NCI-H187 treated with DMSO at 0.1 percent for 48 hours (cell line): ENCODE results near the gene BUB1B.

Experiments used
- DNase-seq: peaks from one replicate; lab custom pipeline; 2025; lab: John Stamatoyannopoulos, UW

Gene BUB1B

DNA sequence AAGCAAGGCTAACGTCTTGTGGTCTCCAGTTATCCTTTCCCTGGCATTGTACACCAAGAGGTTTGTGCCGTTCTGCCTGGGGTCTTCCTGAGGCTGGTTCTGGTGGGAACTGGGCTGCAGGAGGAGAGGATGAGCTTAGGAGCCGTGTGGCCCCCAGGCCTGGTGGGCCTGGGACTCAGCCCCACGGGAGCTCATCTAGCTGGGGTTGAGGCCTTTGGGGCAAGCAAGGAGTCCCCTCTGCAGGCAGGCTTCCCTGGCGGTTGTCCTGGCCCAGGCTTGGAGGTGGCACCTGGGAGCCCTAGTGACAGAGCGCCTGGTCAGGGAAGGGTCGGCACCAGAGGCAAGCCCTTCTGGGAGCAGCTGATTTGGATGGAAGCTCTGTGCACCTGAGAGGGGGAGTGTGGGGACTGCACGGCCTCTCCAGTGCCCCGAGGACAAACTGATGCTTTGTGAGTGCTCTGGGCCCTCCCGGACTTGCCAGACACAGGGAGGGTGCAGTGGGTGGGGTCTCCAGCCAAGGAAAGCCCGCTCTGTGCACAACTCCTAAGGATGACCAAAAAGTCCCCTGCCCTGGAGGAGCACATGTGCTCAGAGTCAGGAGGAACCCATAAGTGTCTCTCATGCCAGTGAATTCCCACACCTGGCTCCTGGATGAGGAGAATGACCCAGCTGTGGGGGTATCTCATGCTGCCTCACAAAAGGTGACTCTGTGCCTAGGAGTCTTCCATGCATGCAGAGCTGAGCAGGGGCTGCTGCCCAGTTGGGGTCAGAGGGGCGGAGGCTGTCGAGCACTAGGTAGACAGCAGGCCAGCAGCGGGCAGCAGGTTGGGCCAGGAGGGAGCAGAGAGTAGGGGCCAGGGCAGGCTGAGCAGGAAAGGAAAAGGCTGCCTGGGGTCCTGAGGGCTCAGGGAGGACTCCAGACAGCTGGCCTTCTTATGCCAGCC, 80.7 kb downstream of the BUB1B start:
- DNase-seq, result no peak

DNA sequence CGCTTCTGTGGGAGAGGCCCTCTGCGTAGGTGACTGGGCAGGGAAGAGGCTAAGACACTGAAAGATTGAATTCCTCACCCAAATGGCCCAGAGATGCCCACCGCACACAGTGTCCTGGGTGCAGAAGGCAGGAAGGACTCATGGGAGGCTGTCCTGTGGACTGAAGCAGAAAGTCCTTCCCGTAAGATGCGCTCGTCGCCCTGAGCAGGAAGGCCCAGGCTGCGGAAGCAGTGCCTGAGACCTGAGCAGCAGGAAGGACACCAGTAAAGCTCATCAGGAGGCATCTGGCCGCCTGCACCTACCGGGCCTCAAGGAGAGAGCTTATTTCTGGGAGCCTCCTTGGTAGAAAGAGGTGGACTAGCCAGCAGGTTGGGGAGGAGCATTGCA, 81.3 kb downstream of the BUB1B start:
- no peak for DNase-seq

DNA sequence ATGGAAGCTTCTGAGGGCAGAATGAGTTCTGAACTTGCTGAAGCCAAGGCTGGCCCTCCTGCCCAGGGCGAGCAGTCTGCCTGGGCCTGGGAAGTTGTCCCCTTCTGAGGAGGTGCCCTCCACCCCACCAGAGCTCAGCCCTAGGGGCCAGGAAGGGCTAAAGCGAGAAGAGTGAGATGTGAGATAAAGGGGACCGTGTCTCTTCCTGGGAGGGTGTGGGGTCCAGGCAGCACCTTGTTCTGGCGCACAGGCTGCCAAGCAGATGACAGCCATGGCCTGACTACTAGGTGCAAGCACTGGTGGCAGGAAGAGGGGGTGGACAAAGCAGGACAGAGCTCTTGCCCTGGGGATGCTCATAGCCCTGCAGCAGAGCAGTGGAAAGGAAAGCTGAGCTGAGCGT, 81.7 kb downstream of the BUB1B start:
- no peak for DNase-seq

DNA sequence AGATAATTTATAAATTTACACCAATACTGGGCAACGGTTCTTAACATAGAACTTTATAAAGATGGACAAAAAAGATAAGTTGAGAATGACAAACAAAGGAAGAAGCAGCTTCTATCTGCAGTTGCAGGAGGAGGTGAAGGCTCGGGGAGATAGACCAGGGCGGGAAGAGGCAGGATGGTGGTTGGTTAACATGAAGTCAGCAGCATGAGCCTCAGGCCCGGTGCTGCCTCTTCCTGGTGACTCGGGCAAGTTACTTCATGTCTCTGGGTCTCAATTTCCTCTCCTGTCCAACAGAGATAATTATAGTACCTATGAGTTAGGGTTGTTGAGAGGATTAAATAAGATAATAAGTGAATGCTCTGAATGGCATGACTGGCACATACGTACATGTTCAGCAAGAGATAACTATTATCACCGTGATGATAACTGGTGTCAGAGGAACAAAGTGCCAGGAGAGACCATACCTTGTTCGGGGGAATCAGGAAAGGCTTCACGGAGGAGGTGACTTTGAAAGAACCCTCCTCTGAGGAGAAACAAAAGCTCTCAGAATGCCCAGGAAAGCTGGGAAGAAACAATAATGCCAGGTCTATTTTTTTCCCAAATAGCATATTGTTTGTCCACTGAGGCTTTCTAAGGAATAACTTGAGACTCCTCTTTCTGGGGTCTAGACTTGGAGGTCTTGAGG, 82.4 kb downstream of the BUB1B start:
- DNase-seq, result no peak

DNA sequence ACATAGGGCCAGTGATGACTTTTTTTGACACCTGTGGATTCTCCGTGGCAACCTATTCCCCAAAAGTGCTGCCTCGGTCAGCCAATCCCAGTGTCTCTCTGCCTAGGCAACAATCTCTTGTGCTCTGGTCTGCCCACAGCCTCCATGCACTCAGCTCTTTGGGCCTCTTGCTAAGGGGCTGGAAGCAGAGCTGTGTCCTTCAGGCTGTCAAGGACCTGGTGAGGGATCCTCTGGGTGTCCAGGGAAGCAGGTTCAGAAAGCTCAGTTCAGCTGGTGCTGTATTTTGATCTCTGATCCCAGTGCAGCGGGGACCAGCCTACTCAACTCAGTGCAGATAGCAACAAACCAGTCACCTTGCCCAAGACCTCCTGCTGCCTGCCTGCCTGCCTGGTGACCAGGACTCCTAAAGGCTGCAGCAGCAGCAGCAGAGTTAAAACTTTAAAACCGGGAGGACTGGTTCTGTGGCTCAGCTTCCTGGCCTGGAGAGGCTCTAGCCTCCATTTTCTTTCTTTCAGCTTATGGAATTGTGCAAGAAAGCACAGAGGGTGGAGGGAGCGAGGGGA, 84.2 kb downstream of the BUB1B start:
- no peak for DNase-seq

DNA sequence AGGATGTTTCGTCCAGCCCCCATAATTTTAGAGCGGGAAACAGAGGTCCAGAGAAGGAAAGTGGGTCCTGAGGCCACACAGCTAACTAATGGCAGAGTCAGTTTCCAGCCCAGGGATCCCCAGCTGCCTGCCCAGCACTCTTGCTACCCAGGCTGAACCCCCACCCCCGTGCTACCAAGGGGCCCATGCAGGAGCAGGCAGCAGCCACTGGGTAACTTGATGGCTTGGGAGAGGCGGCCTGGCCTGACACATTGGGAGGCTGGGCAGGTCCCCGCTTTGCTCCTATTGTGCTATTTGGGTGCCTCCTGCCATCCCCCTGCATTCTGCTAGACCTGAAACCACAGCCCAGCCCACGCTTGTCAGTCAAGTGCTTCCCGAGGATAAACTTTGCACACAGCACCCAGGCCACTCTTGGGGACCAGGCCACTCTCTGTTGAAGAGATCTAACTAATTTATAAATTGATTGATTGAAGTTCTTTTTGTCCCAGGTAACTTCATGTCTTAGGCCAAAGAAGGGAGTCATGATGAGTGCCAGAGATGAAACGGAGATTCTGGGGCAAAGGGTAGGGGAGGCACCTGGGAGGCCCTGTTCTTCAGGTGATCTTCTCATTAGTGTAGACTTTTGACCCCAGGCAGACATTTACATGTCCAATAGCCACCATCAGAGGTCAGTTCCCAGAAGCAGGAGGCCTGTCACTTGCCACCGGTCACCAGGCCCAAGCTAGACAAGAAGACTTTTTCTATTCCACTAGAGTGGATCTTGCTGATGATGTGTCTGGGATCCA, 85.0 kb downstream of the BUB1B start:
- DNase-seq, result no peak

DNA sequence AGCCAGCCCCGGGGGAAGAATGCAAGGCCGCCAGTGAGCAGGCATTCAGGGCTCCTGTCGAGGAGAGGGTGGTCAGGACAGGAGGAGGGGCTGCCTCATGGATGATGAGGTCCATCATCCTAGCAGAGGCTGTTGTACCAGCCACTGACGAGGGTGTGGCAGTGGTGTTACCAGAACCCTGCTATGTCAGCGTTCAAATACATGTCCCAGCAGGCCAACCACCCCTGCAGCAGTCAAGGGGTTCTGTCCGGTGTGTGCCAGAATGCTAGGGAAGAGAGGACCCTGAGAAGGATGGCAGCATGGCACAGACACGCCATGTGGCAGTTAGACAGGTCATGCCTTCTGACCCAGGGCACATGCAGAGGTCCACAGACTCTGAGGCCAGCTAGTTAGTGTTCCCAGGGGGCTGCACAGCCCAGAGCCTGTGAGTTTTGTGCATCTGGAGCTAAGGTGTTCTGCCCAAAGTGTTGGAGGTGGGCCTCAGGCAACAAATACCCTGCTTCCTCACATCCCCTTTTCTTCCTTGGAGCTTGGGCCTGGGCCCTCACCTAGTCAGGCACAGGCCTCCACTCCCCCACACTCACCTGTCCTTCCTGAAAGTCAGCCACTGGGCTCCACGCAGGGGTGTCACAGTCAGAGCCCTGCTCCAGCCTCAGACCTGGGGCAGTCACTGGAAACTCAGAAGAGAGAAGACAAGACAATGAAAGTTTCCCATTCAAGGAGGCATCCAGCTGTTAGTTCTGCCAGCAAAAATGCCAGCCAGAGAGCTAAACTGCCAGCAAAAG, 85.8 kb downstream of the BUB1B start:
- no peak for DNase-seq

DNA sequence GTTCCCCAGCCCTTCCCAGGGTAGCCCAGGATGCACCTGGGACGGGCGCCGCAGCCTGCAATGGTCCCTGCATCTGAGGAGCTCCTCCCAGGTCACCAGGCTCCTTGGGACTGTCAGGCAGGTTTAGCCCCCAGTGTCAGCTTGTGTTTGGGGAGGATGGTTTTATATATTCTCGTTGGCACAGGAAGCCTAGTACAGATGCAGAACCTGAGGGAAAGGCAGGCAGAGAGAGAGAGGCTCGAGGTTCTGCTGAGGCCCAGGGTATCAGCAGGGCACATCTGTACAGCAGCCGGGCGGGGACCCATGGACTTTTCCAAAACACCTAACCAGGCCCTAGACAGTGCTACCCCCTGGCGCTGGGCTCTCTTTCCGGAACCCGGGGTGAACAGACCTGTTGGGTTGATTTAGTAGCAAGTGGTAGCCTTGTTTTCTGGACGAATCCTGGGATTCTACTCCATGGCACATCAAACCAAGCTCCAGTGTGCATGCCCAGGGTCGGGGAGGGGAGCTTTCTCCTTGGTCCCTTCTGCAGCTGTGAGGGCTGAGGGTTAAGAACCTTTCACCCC, 86.6 kb downstream of the BUB1B start:
- DNase-seq, result no peak

DNA sequence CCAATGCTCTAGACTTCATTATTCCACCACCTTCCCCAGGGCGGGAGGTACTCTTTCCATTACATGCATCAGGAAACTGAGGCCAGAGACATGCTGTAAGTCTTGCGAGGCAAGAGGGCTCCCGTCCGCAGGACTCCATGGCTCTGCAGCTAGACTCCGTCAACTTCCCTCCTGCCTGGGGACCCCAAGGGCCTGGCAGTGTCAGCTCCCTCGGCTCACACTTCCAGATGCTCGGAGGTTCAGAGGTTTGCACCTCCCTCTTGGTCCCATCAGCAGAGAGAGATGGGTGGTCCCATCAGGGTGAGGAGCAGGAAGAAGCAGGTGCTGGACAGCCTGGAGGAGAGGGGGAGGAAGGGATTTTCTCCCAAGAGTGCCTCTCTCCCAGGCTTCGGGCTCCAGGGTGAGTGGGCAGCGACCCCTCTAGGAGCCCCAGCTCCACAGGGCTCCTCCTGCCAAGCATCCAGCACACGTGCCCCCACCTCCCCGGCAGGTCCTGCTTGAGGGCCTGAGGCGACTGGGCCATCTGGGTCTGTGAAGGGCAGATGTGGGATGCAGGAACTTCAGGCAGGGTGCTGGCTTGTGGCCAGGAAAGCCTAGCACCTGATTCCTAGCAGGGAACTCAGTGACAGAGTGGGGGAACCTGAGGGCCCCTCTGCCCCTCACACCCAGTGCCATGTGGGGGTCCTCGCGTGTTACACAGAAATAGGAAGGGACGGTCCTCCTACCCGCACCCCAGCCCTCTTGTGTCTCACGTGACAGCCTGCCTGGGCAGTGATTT, 87.3 kb downstream of the BUB1B start:
- no peak for DNase-seq

DNA sequence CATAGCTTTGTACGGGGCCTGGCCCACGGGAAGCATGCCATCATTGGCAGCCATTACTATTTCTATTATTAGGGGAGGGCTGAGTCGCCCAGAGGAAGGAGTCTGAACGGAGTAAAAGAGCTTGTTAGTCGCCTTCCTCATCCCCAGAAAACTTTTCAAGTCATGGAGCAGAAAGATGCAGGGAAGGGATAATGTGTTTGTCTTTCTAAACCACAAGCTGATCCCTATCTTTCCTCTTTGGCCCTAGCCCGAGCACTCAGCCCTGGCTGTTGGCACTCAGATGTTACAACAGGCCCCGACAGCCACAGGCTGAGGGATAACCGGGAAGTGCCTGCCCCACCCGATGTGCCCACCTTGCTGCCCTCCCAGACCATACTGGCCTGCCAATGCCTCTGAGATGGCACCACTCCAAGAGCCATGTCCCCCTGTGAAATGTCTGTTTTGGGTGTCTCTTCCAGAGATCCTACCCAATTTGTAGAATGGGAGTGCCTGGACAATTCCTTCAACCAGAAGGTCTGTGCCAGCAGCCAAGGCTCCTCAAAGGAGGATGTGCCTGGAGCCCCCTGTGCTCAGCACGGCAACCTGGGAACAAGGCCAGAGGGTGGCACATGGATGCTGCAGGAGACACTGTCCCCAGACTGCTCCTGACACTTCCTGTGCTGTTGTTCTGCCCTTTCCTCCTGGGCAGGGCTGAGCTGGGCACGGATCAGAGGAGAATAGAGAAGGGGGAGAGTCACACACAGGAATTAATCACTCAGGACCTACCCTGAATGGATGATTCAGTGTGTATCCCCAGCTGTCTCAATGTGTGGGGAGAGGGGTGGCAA, 88.8 kb downstream of the BUB1B start:
- no peak for DNase-seq

DNA sequence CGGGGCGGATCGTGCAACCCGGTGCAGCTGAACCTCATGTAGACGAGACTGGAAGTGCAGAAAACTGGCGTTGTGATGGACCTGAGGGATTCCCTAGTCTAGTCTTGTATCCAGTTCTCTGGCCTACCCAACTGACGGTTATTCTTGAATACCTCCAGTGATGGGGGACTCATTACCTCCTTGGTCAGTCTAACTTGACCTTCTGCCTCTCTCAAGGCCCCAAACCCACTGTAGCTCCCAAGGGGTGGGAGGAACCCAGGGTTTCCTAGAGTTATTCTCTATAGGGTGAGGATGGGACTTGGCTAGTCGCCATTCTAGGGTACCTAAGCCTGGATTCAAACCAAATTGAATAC, 89.4 kb downstream of the BUB1B start:
- DNase-seq, result no peak

DNA sequence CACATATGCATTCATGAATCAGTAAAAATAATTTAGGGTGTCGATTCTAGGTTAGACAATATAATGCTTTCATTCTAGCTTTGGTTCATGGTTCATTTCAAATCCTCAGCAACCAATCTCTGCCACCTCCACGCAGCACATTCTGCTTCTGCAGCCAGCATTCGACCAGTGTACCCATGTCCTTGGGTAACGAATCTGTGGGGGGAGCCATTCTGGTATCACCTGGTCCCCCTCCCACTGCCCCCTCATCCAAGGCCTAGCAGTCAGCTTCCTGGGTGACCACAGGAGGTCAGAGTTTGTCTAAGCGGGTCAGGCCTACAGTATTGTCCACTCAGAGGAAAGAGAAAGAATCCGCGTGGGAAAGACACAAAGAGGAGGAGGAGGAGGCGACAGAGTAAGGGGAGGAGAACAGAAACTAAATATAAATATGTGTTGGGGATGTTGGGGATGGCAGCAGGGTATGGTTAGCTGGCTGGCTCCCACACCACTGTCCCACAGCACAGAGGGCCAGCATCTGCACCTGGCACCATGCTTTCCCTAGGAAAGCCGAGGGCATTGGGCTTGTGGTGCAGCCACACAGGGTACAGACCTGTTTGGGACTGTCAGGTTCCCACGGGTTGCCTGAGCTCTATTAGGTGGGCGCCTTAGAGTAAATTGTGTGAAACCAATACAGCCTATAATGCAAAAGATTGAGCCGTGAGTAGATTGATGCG, 90.1 kb downstream of the BUB1B start:
- no peak for DNase-seq

DNA sequence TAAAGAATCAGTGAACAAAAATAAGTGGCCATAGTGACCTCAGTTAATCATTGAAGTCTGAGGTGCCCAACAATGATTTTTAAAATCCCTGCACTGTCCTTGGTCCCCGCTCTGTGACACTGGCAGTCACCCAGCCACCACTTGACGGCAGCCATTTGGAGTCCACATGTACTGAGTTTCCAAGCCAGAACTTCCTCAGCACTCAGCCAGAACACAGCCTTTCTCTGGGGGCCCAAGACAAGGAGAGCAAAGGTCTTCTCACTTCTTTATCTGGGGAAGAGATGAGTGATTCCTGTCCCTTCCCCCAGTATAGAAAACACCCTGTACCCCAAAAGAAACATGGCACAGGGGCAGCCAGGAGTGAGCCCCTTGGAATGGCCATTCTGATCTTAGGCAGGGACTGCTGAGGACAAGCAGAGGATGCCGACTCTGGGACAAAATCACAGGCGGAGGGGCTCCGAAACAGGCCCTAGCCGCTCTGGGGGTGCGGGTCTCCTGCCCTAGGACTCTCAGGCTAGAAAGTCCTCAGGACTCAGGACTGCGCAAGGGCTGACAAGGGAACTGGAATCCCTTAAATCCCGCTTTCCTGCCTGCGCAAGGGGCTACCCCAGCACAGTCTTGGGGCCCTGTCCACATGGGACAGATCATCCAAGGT, 90.7 kb downstream of the BUB1B start:
- no peak for DNase-seq

DNA sequence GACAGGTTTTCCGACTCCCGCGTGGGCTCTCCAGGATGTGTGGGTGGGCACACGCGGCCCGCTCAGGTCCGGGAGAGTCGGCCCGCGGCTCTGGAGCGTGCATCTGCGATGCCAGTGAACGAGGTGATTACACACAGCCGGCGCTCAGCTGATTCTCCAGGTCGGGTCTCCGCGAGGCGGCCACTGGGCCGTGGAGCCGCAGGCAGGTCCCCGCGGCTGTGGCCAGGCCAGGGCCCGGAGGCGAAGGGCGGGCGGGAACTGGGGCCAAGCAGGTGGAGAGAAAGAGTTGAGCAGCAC, 91.2 kb downstream of the BUB1B start:
- no peak for DNase-seq

DNA sequence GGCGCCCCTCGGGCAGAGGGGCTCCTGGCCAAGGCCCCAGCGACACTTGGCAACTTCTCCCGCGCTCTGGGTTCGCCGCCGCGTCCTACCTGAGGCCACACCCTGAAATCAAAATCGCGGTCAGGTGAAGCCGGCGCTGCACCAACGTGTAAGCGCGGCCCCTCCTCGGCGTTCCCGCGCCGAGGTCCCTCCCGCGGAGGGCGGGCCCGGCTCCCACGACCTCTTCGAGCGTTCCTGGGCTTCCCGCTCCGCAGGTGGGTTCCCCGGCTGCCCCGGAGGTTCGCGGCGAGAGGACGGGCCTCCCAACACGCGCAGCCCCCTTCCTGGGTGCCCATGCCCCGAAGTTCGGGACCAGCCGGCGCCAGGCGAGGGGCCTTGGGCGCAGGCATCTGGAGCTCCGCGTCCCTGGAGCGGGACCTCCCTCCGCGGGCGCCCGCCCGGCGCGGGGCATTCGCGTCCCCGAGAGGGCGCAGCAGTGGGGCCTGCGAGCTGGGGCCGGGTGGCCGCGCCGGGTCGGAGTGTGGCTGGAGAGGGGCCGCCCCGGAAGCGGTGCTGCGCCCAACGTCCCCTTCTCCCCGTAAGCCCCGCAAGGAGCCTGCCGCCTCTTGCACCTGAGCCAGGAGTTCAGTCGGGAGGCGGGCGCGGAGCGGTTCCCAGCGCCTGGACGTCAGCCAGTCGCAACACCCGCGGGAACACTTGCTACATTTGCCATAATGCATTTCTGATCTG, 91.7 kb downstream of the BUB1B start:
- DNase-seq, result no peak

DNA sequence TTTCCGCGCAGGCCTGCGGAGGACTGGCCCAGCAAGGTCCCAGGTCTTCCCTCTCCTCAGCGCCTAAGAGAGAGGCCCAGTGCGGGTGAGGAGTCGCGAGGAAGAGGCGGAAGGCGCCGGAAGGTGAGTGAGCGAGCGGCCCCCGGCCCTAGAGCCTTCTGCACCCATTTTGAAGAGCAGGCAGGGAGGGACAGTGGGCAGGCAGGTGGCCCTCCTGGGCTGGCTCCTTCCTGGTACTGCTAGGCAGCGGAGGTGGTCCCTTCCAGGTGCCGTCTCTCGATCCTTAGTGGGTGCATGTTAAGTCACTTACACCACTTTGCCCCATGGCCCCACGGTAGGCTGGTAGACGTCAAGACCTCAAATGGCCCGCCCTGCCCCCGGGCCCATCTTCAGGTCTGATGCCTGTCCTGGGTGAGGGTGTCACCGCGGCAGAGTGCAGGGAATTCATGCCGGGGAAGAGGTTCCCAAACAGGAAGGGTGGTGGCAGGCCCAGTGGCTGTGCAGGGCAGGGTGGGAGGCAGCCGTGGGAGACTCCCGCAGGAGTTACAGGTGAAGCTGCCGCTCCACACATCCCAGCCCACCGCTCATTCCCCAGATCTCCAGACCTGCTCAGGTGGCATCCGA, 92.4 kb downstream of the BUB1B start:
- no peak for DNase-seq

DNA sequence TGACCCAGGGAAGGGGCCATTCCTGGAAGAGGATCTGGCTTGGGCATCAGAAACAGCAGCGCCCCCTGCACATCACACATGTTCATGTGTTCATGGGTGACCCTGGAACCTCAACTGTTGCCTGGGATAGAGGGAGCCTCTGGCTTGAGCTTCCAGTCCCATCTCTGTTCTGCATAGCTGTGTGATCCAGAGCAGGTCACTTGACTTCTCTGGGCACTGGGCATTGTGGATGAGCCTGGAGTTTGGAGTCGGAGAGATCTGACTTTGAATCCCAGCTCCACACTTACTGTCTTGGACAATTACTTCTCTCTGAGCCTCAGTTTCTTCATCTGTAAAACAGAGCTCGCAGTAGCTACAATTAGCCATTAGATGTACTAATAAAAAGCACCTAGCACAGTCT, 93.6 kb downstream of the BUB1B start:
- no peak for DNase-seq

DNA sequence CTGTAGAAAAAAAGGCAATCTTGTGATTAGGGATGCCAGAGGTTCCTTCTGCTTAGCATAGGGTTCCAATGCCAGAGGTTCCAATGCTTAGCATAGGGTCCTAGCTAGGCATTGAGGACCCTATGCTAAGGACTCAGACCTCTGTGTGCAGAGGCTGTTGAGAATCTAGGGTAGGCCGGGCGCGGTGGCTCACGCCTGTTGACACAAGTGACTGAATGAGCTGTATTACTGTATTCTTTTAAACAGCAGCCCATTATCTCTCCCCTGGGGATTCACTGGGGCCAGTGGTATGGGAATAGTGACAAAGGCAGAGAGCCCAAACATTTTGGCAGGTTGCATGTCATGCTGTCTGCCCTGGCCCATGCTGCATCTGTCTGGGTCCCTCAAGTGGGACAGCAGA, 94.2 kb downstream of the BUB1B start:
- DNase-seq, result no peak
